H9 (cell line): ENCODE measurements around the gene YBX1. TPM values are rescaled to one million over a fixed set of nuclear protein-coding genes. Genes with fewer than 3 reads are reported as not detected.
"Not testable (repeated sequence)": the region's sequence is repeated elsewhere in the genome, so short reads cannot be mapped to it uniquely, and the experiment has no call there.

Experiments used
- DNase-seq: peaks from one replicate; pipeline ENCODE4 v3.0.0-alpha.2; 2017
- H2AFZ ChIP-seq: one replicate; pipeline ENCODE4 v1.6.1; 2013; ENCODE audit warnings: mild to moderate bottlenecking, low read length, control low read depth, moderate library complexity
- H2AK5ac ChIP-seq: 2 replicates; pipeline ENCODE4 v1.6.1; 2013; ENCODE audit warnings: low read length, control low read depth, mixed read lengths; ENCODE audit not compliant: insufficient read length
- H2BK120ac ChIP-seq: one replicate; pipeline ENCODE4 v1.6.1; 2013; ENCODE audit warnings: low read depth, mild to moderate bottlenecking, low read length, control low read depth, inconsistent platforms; ENCODE audit not compliant: poor library complexity, severe bottlenecking
- H2BK12ac ChIP-seq: 2 replicates; pipeline ENCODE4 v1.6.1; 2013; ENCODE audit warnings: low read length, control low read depth, mixed read lengths, low read depth; ENCODE audit not compliant: insufficient read length
- H2BK15ac ChIP-seq: 2 replicates; pipeline ENCODE4 v1.6.1; 2013; ENCODE audit warnings: low read depth, low read length, control low read depth
- H2BK20ac ChIP-seq: one replicate; pipeline ENCODE4 v1.6.1; 2013; ENCODE audit warnings: low read depth, mild to moderate bottlenecking, low read length, control low read depth, inconsistent platforms; ENCODE audit not compliant: poor library complexity, severe bottlenecking
- H2BK5ac ChIP-seq: 2 replicates; pipeline ENCODE4 v1.6.1; 2013; ENCODE audit warnings: low read length, control low read depth, mixed read lengths; ENCODE audit not compliant: insufficient read length
- H3K14ac ChIP-seq: 2 replicates; pipeline ENCODE4 v1.6.1; 2013; ENCODE audit warnings: low read length, control low read depth; ENCODE audit not compliant: insufficient read depth
- H3K18ac ChIP-seq: 2 replicates; pipeline ENCODE4 v1.6.1; 2013; ENCODE audit warnings: low read depth, mild to moderate bottlenecking, mixed read lengths, low read length, control low read depth; ENCODE audit not compliant: insufficient read length
- H3K23ac ChIP-seq: 2 replicates; pipeline ENCODE4 v1.6.1; 2013; ENCODE audit warnings: low read length, control low read depth, mixed read lengths, low read depth; ENCODE audit not compliant: insufficient read length
- H3K23me2 ChIP-seq: 2 replicates; pipeline ENCODE4 v1.6.1; 2013; ENCODE audit warnings: low read depth, mild to moderate bottlenecking, mixed read lengths, low read length, control low read depth; ENCODE audit not compliant: insufficient read length, poor library complexity, severe bottlenecking
- H3K27ac ChIP-seq: 2 replicates; pipeline ENCODE4 v1.5.1; 2013; ENCODE audit warnings: low read length, control low read depth, mixed read lengths, low read depth; ENCODE audit not compliant: insufficient read length
- H3K27me3 ChIP-seq: 2 replicates; pipeline ENCODE4 v1.6.1; 2013; ENCODE audit warnings: low read length, control low read depth, inconsistent platforms; ENCODE audit not compliant: insufficient read depth
- H3K4ac ChIP-seq: 2 replicates; pipeline ENCODE4 v1.6.1; 2013; ENCODE audit warnings: low read depth, mild to moderate bottlenecking, control low read depth, inconsistent platforms, low read length, moderate library complexity
- H3K4me1 ChIP-seq: 2 replicates; pipeline ENCODE4 v1.6.1; 2013; ENCODE audit warnings: low read length, control low read depth, inconsistent platforms; ENCODE audit not compliant: insufficient read depth
- H3K4me2 ChIP-seq: 2 replicates; pipeline ENCODE4 v1.6.1; 2013; ENCODE audit warnings: low read length, control low read depth, mixed read lengths; ENCODE audit not compliant: insufficient read length, insufficient read depth
- H3K56ac ChIP-seq: 2 replicates; pipeline ENCODE4 v1.6.1; 2013; ENCODE audit warnings: low read depth, mild to moderate bottlenecking, mixed read lengths, low read length, control low read depth; ENCODE audit not compliant: insufficient read length
- H3K79me1 ChIP-seq: 2 replicates; pipeline ENCODE4 v1.6.1; 2013; ENCODE audit warnings: low read depth, mild to moderate bottlenecking, moderate library complexity, low read length, control low read depth, inconsistent platforms; ENCODE audit not compliant: insufficient read depth, poor library complexity, severe bottlenecking
- H3K79me2 ChIP-seq: 2 replicates; pipeline ENCODE4 v1.6.1; 2013; ENCODE audit warnings: low read length, control low read depth, inconsistent platforms; ENCODE audit not compliant: insufficient read depth
- H3K9ac ChIP-seq: 2 replicates; pipeline ENCODE4 v1.6.1; 2013; ENCODE audit warnings: low read length, control low read depth, mixed read lengths; ENCODE audit not compliant: insufficient read length; ENCODE audit errors: extremely low read depth
- H3K9me3 ChIP-seq: one replicate; pipeline ENCODE4 v1.6.1; 2013; ENCODE audit warnings: low read depth, low read length, inconsistent platforms; ENCODE audit not compliant: control insufficient read depth
- H3T11ph ChIP-seq: one replicate; pipeline ENCODE4 v1.6.1; 2013; ENCODE audit warnings: mild to moderate bottlenecking, low read length, control low read depth, inconsistent platforms
- H4K20me1 ChIP-seq: one replicate; pipeline ENCODE4 v1.6.1; 2013; ENCODE audit not compliant: control insufficient read depth, insufficient read length, insufficient read depth
- H4K5ac ChIP-seq: 2 replicates; pipeline ENCODE4 v1.6.1; 2013; ENCODE audit warnings: low read depth, mild to moderate bottlenecking, mixed read lengths, low read length, control low read depth; ENCODE audit not compliant: insufficient read length
- H4K8ac ChIP-seq: replicated peaks from 2 replicates; pipeline ENCODE4 v1.6.1; 2013; ENCODE audit warnings: low read length, control low read depth, mixed read lengths, low read depth; ENCODE audit not compliant: insufficient read length
- H4K91ac ChIP-seq: 2 replicates; pipeline ENCODE4 v1.6.1; 2013; ENCODE audit warnings: low read depth, mild to moderate bottlenecking, moderate library complexity, mixed read lengths, low read length, control low read depth; ENCODE audit not compliant: insufficient read length
- H3K27ac Mint-ChIP-seq, 3 experiments: 2 replicates in 2 of 3; 3 replicates in 1 of 3; pipeline ENCODE4 v1.8.0; 2020 to 2021; ENCODE audit warnings: mixed read lengths in 3 of 3, mild to moderate bottlenecking in 1 of 3, moderate library complexity in 1 of 3
- H3K27me3 Mint-ChIP-seq: 2 replicates; pipeline ENCODE4 v1.8.0; 2021; ENCODE audit warnings: low read depth, mild to moderate bottlenecking, moderate library complexity, mixed read lengths
- H3K36me3 Mint-ChIP-seq, 3 experiments: 2 replicates in 2 of 3; 3 replicates in 1 of 3; pipeline ENCODE4 v1.8.0; 2020 to 2021; ENCODE audit warnings: low read depth in 3 of 3, mixed read lengths in 3 of 3; ENCODE audit not compliant: insufficient read depth in 1 of 3
- H3K4me1 Mint-ChIP-seq, 2 experiments: 2 replicates each; pipeline ENCODE4 v1.8.0; 2020; ENCODE audit warnings: mixed read lengths in 2 of 2
- H3K4me3 Mint-ChIP-seq, 2 experiments: 2 replicates in 1 of 2; 3 replicates in 1 of 2; pipeline ENCODE4 v1.8.0; 2020 to 2021; ENCODE audit warnings: mild to moderate bottlenecking in 2 of 2, mixed read lengths in 2 of 2, moderate library complexity in 1 of 2
- H3K9me3 Mint-ChIP-seq, 2 experiments: 2 replicates in 1 of 2; 3 replicates in 1 of 2; pipeline ENCODE4 v1.8.0; 2020; ENCODE audit warnings: mild to moderate bottlenecking in 2 of 2, mixed read lengths in 2 of 2, moderate library complexity in 1 of 2
- WGBS: extraction: QIAGEN DNeasy Blood & Tissue Kit; methylation state at CpG from one replicate; pipeline ENCODE4 v1.1.7; 2013; ENCODE audit warnings: missing lambda C conversion rate, low lambda C conversion rate, mixed read lengths; ENCODE audit not compliant: insufficient read length; ENCODE audit errors: extremely low coverage; 5-methylcytosine and 5-hydroxymethylcytosine counted together
- total RNA-seq: library from RNA; stranded (reverse); gene quantifications from 2 replicates; pipeline ENCODE4 v1.2.1, GENCODE V29; 2021
- TF ChIP-seq, protein P1 (sequence below): fragments of 200-600 bp; sonication (generic); conservative IDR thresholded peaks from 3 replicates; pipeline ENCODE4 v1.8.0; 2021; ENCODE audit warnings: antibody characterized with exemption, mild to moderate bottlenecking

Gene YBX1
- total RNA-seq, 1 experiment from 2014 or later = 1,019 TPM

DNA sequence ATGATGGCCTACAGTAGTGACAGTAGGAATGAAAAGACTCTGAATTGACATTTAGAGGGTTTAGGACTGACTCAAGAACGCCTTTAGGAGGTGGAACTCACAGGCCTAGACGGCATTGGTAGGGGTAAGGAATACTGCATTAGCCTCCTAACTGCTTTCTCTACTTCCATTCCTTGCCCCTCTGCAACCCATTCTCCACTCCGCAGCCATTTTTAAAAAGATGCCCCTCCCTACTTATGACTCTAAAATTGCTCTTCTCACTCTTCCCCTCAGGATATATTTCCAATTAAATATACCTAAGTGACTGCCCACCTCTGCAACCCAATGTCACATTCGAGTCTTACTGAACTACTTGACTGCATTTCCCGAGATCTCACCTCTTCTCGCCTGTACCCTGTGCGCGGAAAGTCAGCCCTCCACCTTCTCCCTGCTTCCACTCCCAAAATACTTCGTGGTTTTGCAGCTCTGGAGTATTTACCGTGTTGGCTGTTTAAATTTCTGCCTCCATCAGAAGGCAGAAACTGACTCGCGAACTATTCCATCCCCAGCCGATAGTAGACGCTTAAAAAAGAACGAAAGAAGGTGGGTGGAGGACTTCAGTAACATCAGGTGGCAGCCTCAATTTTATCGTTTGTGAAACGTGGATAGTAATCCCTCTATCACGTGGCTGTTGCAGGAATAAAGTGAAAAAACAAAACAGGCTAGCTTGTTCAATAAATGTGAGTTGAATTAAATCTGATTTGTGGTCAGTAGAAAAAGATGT is 1.1 kb upstream of the YBX1 start:
- no peak overlapping the region for H2BK15ac ChIP-seq
- H3K56ac ChIP-seq = no peak overlapping the region
- Mint-ChIP-seq H3K9me3 (no peaks in the 10 kb centered on the region), H3K27ac (peak overlapping the region; percentile 70 to 98 (median 98); a peak in 5 of 7 replicates), H3K4me3 (peak overlapping the region; percentile 93 to 97), H3K36me3 (peaks cover 25 to 32% (median 32%) of the 10 kb centered on the region in 3 experiments), H3K4me1 (peaks cover 38 to 40% of the 10 kb centered on the region in 2 experiments), H3K27me3 (no peaks in the 10 kb centered on the region)
- H3K23me2 ChIP-seq = peaks cover 15% of the 10 kb centered on the region
- peaks cover 2% of the 10 kb centered on the region for H3K4me1 ChIP-seq
- no peak overlapping the region for H3K18ac ChIP-seq
- WGBS = no CpG with 5 or more reads among the region's 18 CpGs
- H3K9me3 ChIP-seq = no peaks in the 10 kb centered on the region
- H2AK5ac ChIP-seq = no peak overlapping the region
- H3K4ac ChIP-seq = no peak overlapping the region
- H2AFZ ChIP-seq = no peak overlapping the region
- H3K79me2 ChIP-seq = peaks cover 33% of the 10 kb centered on the region
- H2BK20ac ChIP-seq = no peak overlapping the region
- H3K14ac ChIP-seq = 0 out of 2 replicates have a peak overlapping the region, but pooled peaks have one; percentile 18
- H2BK120ac ChIP-seq = no peak overlapping the region
- H4K5ac ChIP-seq = no peak overlapping the region
- no peak overlapping the region for H3K27ac ChIP-seq
- no peak overlapping the region for H2BK5ac ChIP-seq
- H4K8ac ChIP-seq = no peak overlapping the region
- TF ChIP-seq, protein P1, sequence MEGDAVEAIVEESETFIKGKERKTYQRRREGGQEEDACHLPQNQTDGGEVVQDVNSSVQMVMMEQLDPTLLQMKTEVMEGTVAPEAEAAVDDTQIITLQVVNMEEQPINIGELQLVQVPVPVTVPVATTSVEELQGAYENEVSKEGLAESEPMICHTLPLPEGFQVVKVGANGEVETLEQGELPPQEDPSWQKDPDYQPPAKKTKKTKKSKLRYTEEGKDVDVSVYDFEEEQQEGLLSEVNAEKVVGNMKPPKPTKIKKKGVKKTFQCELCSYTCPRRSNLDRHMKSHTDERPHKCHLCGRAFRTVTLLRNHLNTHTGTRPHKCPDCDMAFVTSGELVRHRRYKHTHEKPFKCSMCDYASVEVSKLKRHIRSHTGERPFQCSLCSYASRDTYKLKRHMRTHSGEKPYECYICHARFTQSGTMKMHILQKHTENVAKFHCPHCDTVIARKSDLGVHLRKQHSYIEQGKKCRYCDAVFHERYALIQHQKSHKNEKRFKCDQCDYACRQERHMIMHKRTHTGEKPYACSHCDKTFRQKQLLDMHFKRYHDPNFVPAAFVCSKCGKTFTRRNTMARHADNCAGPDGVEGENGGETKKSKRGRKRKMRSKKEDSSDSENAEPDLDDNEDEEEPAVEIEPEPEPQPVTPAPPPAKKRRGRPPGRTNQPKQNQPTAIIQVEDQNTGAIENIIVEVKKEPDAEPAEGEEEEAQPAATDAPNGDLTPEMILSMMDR = no peak
- no peak overlapping the region for H3K23ac ChIP-seq
- H3K4me2 ChIP-seq = peak overlapping the region; percentile 99
- no peaks in the 10 kb centered on the region for H4K20me1 ChIP-seq
- no peak for DNase-seq
- no peak overlapping the region for H3T11ph ChIP-seq
- no peaks in the 10 kb centered on the region for H3K79me1 ChIP-seq
- no peak overlapping the region for H2BK12ac ChIP-seq
- peak overlapping the region; percentile 95 for H3K9ac ChIP-seq
- no peaks in the 10 kb centered on the region for H3K27me3 ChIP-seq
- H4K91ac ChIP-seq = no peak overlapping the region

DNA sequence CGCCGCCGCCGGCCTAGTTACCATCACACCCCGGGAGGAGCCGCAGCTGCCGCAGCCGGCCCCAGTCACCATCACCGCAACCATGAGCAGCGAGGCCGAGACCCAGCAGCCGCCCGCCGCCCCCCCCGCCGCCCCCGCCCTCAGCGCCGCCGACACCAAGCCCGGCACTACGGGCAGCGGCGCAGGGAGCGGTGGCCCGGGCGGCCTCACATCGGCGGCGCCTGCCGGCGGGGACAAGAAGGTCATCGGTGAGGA is 193 bp downstream of the YBX1 start:
- not testable (repeated sequence) for H4K5ac ChIP-seq, DNase-seq, H3K9me3 Mint-ChIP-seq, H3K27me3 Mint-ChIP-seq, H2AFZ ChIP-seq, H3T11ph ChIP-seq, H3K23ac ChIP-seq, H3K56ac ChIP-seq, H3K4me1 ChIP-seq, H3K9me3 ChIP-seq, H4K8ac ChIP-seq, H4K91ac ChIP-seq, H2BK120ac ChIP-seq, H2BK20ac ChIP-seq, H2BK12ac ChIP-seq, H4K20me1 ChIP-seq, H3K4me2 ChIP-seq, H2BK5ac ChIP-seq, H3K27ac ChIP-seq, H3K14ac ChIP-seq, H2BK15ac ChIP-seq, H3K27me3 ChIP-seq, H2AK5ac ChIP-seq, H3K4ac ChIP-seq, H3K79me1 ChIP-seq
- Mint-ChIP-seq H3K4me1 (peaks cover 47 to 49% of the 10 kb centered on the region in 2 experiments), H3K36me3 (peaks cover 29 to 41% (median 37%) of the 10 kb centered on the region in 3 experiments), H3K4me3 (peak overlapping the region; percentile 93 to 97), H3K27ac (peak overlapping the region; percentile 70 to 98 (median 98); a peak in 6 of 7 replicates)
- peaks cover 44% of the 10 kb centered on the region for H3K79me2 ChIP-seq
- WGBS = no CpG with 5 or more reads among the region's 33 CpGs
- peaks cover 15% of the 10 kb centered on the region for H3K23me2 ChIP-seq
- peak overlapping the region; percentile 64 for H3K18ac ChIP-seq
- peak overlapping the region; percentile 60 for H3K9ac ChIP-seq
